Parathyroid adenoma (tissue), 2 donors: ENCODE measurements around the gene CD84.

Experiments used
- H2AFZ ChIP-seq: fragments of 300-600 bp; sonication (generic); one replicate; pipeline ENCODE4 v1.7.0; 2017; ENCODE audit warnings: antibody characterized with exemption, mild to moderate bottlenecking
- H3K27ac ChIP-seq: fragments of 300-600 bp; sonication (generic); one replicate; pipeline ENCODE4 v1.7.0; 2017
- H3K27me3 ChIP-seq: fragments of 300-600 bp; sonication (generic); one replicate; pipeline ENCODE4 v1.7.0; 2017; ENCODE audit warnings: low read length; ENCODE audit not compliant: control insufficient read depth, insufficient read depth
- H3K36me3 ChIP-seq: fragments of 300-600 bp; sonication (generic); one replicate; pipeline ENCODE4 v1.7.0; 2017; ENCODE audit warnings: low read length; ENCODE audit not compliant: control insufficient read depth, insufficient read depth
- H3K4me1 ChIP-seq: fragments of 300-600 bp; sonication (generic); one replicate; pipeline ENCODE4 v1.7.0; 2017; ENCODE audit warnings: control low read depth
- H3K4me2 ChIP-seq: fragments of 300-600 bp; sonication (generic); one replicate; pipeline ENCODE4 v1.7.0; 2017; ENCODE audit warnings: low read length
- H3K4me3 ChIP-seq: fragments of 300-600 bp; sonication (generic); one replicate; pipeline ENCODE4 v1.7.0; 2017; ENCODE audit warnings: low read depth, low read length
- H3K79me2 ChIP-seq: fragments of 300-600 bp; sonication (generic); one replicate; pipeline ENCODE4 v1.7.0; 2017; ENCODE audit warnings: control low read depth
- H3K9ac ChIP-seq: fragments of 300-600 bp; sonication (generic); one replicate; pipeline ENCODE4 v1.7.0; 2017; ENCODE audit warnings: mild to moderate bottlenecking
- H3K9me3 ChIP-seq: fragments of 300-600 bp; sonication (generic); one replicate; pipeline ENCODE4 v1.7.0; 2017; ENCODE audit warnings: low read length; ENCODE audit not compliant: control insufficient read depth
- CTCF ChIP-seq: fragments of 300-600 bp; sonication (generic); IDR thresholded peaks from one replicate; pipeline ENCODE4 v1.7.0; 2017; ENCODE audit warnings: antibody characterized with exemption, mild to moderate bottlenecking
- donor health status: primary hyperparathyroidism.

CD84 gene

DNA sequence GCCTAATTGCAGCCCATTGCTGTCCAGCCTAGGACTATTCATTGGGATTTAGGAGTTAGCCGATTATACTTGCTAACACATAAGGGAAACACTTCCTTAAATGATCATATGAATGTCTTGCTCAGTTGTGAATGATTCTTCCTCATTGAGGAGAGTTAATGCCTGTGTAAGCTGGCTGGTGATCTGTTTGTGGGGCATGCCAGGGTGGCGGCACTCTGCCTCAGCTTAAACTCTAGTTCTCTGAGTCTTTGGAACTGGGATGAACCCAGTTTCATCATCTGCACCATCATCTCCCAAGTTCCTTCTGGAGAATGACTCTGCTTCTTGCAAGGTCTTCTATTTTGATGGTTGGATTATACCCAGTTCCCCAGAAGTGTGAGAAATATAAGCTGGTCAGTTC is 32.4 kb downstream of the CD84 start:
- H3K4me2 ChIP-seq = no peak overlapping the region
- H3K36me3 ChIP-seq = no peaks in the 10 kb centered on the region
- no peak overlapping the region for H3K9ac ChIP-seq
- no peak overlapping the region for H3K27ac ChIP-seq
- TF ChIP-seq CTCF = no peak
- no peaks in the 10 kb centered on the region for H3K9me3 ChIP-seq
- H2AFZ ChIP-seq = no peak overlapping the region
- no peaks in the 10 kb centered on the region for H3K79me2 ChIP-seq
- no peaks in the 10 kb centered on the region for H3K27me3 ChIP-seq
- no peaks in the 10 kb centered on the region for H3K4me1 ChIP-seq
- H3K4me3 ChIP-seq = no peak overlapping the region

- Histone ChIP-seq H3K79me2 (no peaks in the 10 kb centered on the region), H3K4me1 (no peaks in the 10 kb centered on the region), H3K27ac (no peak overlapping the region), H3K36me3 (no peaks in the 10 kb centered on the region), H2AFZ (no peak overlapping the region), H3K27me3 (no peaks in the 10 kb centered on the region), H3K9me3 (no peaks in the 10 kb centered on the region), H3K9ac (no peak overlapping the region), H3K4me2 (no peak overlapping the region), H3K4me3 (no peak overlapping the region)
- no peak for TF ChIP-seq CTCF
Observed at GRCh38 chr1:160544647-160545046, 34.6 kb downstream of the CD84 start.

DNA sequence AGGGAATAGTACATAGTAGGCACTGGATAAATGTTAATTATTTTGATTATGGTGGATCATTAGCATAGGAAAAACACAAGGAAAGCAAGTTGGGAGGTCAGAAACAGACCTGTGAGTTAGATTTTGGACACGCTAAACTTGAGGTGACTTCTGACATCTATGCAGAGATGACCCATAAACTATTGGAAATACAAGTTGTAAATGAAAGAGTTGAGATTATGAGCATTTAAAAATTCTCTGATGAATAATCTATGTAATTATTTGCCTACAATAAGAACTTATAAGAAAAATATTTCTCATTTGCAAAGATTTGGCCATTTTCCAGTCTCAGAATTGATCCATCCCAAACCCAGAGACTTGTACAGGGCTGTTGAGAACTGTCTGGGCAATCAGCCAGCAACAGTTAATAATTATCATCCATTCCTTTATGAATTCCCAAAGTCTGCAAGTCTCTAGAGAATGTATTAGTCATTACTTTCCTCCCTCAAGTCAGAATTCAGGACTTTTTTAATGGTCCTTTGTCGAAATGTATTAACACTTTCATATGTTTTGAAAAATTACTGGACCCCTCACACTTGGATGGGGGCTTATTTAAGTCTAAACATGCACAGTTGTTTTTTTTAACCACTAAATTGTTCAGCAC is 36.9 kb downstream of the CD84 start:
- no peaks in the 10 kb centered on the region for H3K4me1 ChIP-seq

DNA sequence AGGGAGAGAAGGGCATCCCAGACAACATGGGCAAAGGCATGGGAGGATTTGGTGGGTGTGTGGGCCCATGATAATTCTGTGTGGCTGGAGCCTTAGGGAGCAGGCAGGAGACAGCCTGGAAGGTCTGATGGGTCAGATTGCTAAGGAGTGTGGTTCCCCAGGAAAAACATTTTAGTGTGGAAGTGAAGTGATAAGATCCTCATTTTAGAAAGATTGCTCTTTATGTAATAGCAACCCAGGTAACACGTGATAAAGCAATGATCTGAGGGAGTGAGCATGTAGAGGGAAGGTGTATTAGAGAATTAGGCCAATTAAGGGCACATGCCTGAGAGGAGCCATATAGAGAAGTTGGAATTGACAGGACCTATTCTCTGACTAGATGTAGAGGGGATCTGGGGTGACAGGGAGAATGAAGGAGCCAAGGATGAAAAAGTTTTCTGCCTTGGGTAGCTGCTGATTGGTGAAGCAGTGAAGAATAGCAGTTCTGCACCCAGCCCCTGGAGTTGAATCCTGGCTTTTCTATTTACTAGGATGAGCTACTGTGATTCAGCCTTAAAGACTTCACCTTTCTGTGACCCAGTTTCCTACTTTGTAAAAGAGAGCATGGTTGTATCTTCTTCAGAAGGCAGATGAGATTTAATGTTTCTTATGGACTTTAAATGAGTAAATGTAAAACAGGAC is 37.5 kb downstream of the CD84 start:
- Histone ChIP-seq H3K9ac (no peak overlapping the region), H3K36me3 (no peaks in the 10 kb centered on the region), H3K27ac (no peak overlapping the region), H3K9me3 (no peaks in the 10 kb centered on the region), H2AFZ (no peak overlapping the region), H3K27me3 (no peaks in the 10 kb centered on the region), H3K79me2 (no peaks in the 10 kb centered on the region), H3K4me3 (no peak overlapping the region), H3K4me1 (no peaks in the 10 kb centered on the region), H3K4me2 (no peak overlapping the region)
- no peak for TF ChIP-seq CTCF

More for the DNA sequence above, 36.9 kb downstream of the CD84 start:
- Histone ChIP-seq H2AFZ (no peak overlapping the region), H3K4me3 (no peak overlapping the region), H3K79me2 (no peaks in the 10 kb centered on the region), H3K36me3 (no peaks in the 10 kb centered on the region), H3K27ac (no peak overlapping the region), H3K9ac (no peak overlapping the region), H3K9me3 (no peaks in the 10 kb centered on the region), H3K27me3 (no peaks in the 10 kb centered on the region), H3K4me2 (no peak overlapping the region)
- no peak for TF ChIP-seq CTCF

DNA sequence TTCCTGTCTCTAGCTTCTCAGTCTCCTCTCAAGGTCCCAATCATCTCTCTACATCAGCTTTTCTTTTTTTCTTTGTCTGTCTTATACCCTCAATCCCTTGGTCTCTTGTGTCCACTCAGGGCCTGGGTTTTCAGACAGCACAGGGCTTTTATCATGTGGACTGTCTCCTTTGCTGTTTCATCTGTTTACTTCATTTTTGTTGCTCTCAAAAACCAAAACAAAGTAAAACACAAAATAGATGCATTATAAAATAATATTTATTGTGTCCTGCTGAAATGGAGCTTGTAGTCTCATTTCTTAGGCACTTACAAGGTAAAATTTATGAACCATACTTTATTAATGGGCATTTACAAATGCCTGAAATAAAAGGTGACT is 38.5 kb downstream of the CD84 start:
- Histone ChIP-seq H3K27ac (no peak overlapping the region), H3K4me3 (no peak overlapping the region), H3K27me3 (no peaks in the 10 kb centered on the region), H3K79me2 (no peaks in the 10 kb centered on the region), H3K9ac (no peak overlapping the region), H3K9me3 (no peaks in the 10 kb centered on the region), H3K4me2 (no peak overlapping the region), H3K36me3 (peaks cover 2% of the 10 kb centered on the region), H3K4me1 (no peaks in the 10 kb centered on the region), H2AFZ (no peak overlapping the region)
- no peak for TF ChIP-seq CTCF
